Upper lobe of right lung (tissue), 1 donor: ENCODE results near the gene OR2B3. TPM values are rescaled to one million over a fixed set of nuclear protein-coding genes. Genes with fewer than 3 reads are reported as not detected.
A peak's percentile ranks its signal among the peaks of the same experiment; 100 is the strongest.
"Not testable (repeated sequence)": the region's sequence is repeated elsewhere in the genome, so short reads cannot be mapped to it uniquely, and the experiment has no call there.

Source experiments
- ATAC-seq: fragments of 200-7000 bp; cut with Tn5 transposase; one replicate; pipeline ENCODE4 v1.9.1; 2020; ENCODE audit warnings: mild to moderate bottlenecking, moderate library complexity
- DNase-seq: peaks from one replicate; pipeline ENCODE4 v3.0.0-alpha.2; 2020
- H3K27ac ChIP-seq: fragments of 200-600 bp; one replicate; pipeline ENCODE4 v1.8.0; 2022
- H3K27me3 ChIP-seq: fragments of 200-600 bp; one replicate; pipeline ENCODE4 v1.8.0; 2022; ENCODE audit warnings: mild to moderate bottlenecking
- H3K36me3 ChIP-seq: fragments of 200-600 bp; one replicate; pipeline ENCODE4 v1.8.0; 2022
- H3K4me1 ChIP-seq: fragments of 200-600 bp; one replicate; pipeline ENCODE4 v1.8.0; 2022
- H3K4me3 ChIP-seq: fragments of 200-600 bp; one replicate; pipeline ENCODE4 v1.8.0; 2022; ENCODE audit warnings: mild to moderate bottlenecking
- H3K9me3 ChIP-seq: fragments of 200-600 bp; one replicate; pipeline ENCODE4 v1.8.0; 2022
- CTCF ChIP-seq: fragments of 200-600 bp; IDR thresholded peaks from one replicate; pipeline ENCODE4 v1.8.0; 2022; ENCODE audit warnings: antibody characterized with exemption
- intact Hi-C: fragments of 100-400 bp; cut with DNase I; formaldehyde crosslinking; loops from one replicate; pipeline ENCODE4 v1.11.0; 2022
- long read RNA-seq: library from polyadenylated mRNA; unstranded; transcript quantifications from one replicate; pipeline ENCODE4 v2.0.0, GENCODE V29; 2021
- total RNA-seq: library from RNA; stranded (reverse); fragmentation: NEBNext Ultra II Directional; extraction: Animal tissue kit (Norgen Biotek cat#: 25700); gene quantifications from one replicate; pipeline ENCODE4 v1.2.1, GENCODE V29; 2021
- donor health status: DM: no; HTN: yes; CAD: no; lungs with severe emphysema.

The OR2B3 gene
- not detected for total RNA-seq
- long read RNA-seq = 0 reads

DNA sequence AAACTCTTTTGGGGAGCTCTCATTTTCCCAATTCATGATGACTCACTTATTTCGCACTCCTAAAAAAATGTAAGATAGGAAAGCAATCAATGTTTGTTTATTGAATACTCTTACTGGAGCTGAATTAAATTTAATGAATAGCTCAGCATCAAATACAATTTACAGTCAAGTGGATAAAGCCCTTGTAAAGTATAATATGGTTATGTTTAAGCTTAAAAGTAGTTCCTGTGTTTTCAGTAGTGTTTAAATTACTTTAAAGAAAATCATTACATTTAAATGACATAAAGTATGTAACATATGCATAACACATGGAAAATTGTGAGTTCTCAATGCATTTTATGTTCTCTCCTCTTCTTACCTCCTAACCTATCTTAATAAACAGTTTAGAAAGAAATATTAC, at the start of gene OR2B3:
OR2B3 (minus strand) TSS at position 101 of the 400 bp plus-strand sequence; CDS start at position 36, 65 bp downstream.
- intact Hi-C loops = no loop called here
- no peaks in the 10 kb centered on the region for H3K9me3 ChIP-seq
- ATAC-seq = no peak

GRCh38 chr6:29131691-29132090, 44.6 kb upstream of the OR2B3 start:
- intact Hi-C loops = no loop called here
- no peak for ATAC-seq
- Histone ChIP-seq H3K9me3 (no peaks in the 10 kb centered on the region), H3K4me1 (no peaks in the 10 kb centered on the region), H3K4me3 (no peak overlapping the region), H3K36me3 (no peaks in the 10 kb centered on the region), H3K27ac (no peak overlapping the region), H3K27me3 (no peaks in the 10 kb centered on the region)
- no peak for TF ChIP-seq CTCF
- no peak for DNase-seq

More for the DNA sequence above, at the start of gene OR2B3:
- no peaks in the 10 kb centered on the region for H3K36me3 ChIP-seq
- no peaks in the 10 kb centered on the region for H3K4me1 ChIP-seq
- TF ChIP-seq CTCF = no peak
- H3K27me3 ChIP-seq = no peaks in the 10 kb centered on the region
- H3K4me3 ChIP-seq = no peak within 1 kb of the TSS
- DNase-seq = no peak
- no peak within 1 kb of the TSS for H3K27ac ChIP-seq

GRCh38 chr6:29130644-29131043, 43.5 kb upstream of the OR2B3 start:
- intact Hi-C loops = no loop called here
- no peaks in the 10 kb centered on the region for H3K9me3 ChIP-seq
- no peak overlapping the region for H3K27ac ChIP-seq
- H3K27me3 ChIP-seq = no peaks in the 10 kb centered on the region
- H3K36me3 ChIP-seq = no peaks in the 10 kb centered on the region
- no peak for TF ChIP-seq CTCF
- DNase-seq (peak; percentile 49), ATAC-seq (no peak)
- H3K4me1 ChIP-seq = no peaks in the 10 kb centered on the region
- no peak overlapping the region for H3K4me3 ChIP-seq

- H3K27me3 ChIP-seq = no peaks in the 10 kb centered on the region
- intact Hi-C loops = no loop called here
- DNase-seq = no peak
- TF ChIP-seq CTCF = no peak
- peak; percentile 15 for ATAC-seq
- H3K4me1 ChIP-seq = no peaks in the 10 kb centered on the region
- no peaks in the 10 kb centered on the region for H3K36me3 ChIP-seq
- no peak overlapping the region for H3K4me3 ChIP-seq
- H3K27ac ChIP-seq = no peak overlapping the region
- H3K9me3 ChIP-seq = no peaks in the 10 kb centered on the region
Observed at GRCh38 chr6:29129326-29130012, 42.4 kb upstream of the OR2B3 start.

DNA sequence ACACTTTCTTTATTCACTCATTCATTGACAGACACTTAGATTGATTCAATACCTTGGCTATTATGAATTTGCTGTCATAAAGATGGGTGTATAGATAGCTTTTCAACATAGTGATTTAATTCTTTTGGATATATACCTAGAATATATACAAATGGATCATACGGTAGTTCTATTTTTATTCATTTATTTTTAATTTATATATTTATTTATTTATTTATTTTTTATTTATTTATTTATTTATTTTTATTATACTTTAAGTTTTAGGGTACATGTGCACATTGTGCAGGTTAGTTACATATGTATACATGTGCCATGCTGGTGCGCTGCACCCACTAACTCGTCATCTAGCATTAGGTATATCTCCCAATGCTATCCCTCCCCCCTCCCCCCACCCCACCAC, 27.9 kb upstream of the OR2B3 start:
- H3K4me3 ChIP-seq, intact Hi-C loops, H3K36me3 ChIP-seq, ATAC-seq, H3K4me1 ChIP-seq, H3K27ac ChIP-seq, DNase-seq, H3K9me3 ChIP-seq, H3K27me3 ChIP-seq: not testable (repeated sequence)

- no peak for TF ChIP-seq CTCF
- Histone ChIP-seq H3K36me3 (no peaks in the 10 kb centered on the region), H3K27me3 (no peaks in the 10 kb centered on the region), H3K27ac (no peak overlapping the region), H3K4me3 (no peak overlapping the region), H3K4me1 (no peaks in the 10 kb centered on the region), H3K9me3 (no peaks in the 10 kb centered on the region)
- intact Hi-C loops = no loop called here
- DNase-seq (no peak), ATAC-seq (no peak)
Observed at GRCh38 chr6:29112135-29112534, 25.0 kb upstream of the OR2B3 start.
